H9 (cell line): ENCODE measurements around the gene ALKAL2. TPM values are rescaled to one million over a fixed set of nuclear protein-coding genes. Genes with fewer than 3 reads are reported as not detected.

Experiments used
- DNase-seq: peaks from one replicate; pipeline ENCODE4 v3.0.0-alpha.2; 2017
- H2AFZ ChIP-seq: one replicate; pipeline ENCODE4 v1.6.1; 2013; ENCODE audit warnings: mild to moderate bottlenecking, low read length, control low read depth, moderate library complexity
- H2AK5ac ChIP-seq: 2 replicates; pipeline ENCODE4 v1.6.1; 2013; ENCODE audit warnings: low read length, control low read depth, mixed read lengths; ENCODE audit not compliant: insufficient read length
- H2BK120ac ChIP-seq: one replicate; pipeline ENCODE4 v1.6.1; 2013; ENCODE audit warnings: low read depth, mild to moderate bottlenecking, low read length, control low read depth, inconsistent platforms; ENCODE audit not compliant: poor library complexity, severe bottlenecking
- H2BK12ac ChIP-seq: 2 replicates; pipeline ENCODE4 v1.6.1; 2013; ENCODE audit warnings: low read length, control low read depth, mixed read lengths, low read depth; ENCODE audit not compliant: insufficient read length
- H2BK15ac ChIP-seq: 2 replicates; pipeline ENCODE4 v1.6.1; 2013; ENCODE audit warnings: low read depth, low read length, control low read depth
- H2BK20ac ChIP-seq: one replicate; pipeline ENCODE4 v1.6.1; 2013; ENCODE audit warnings: low read depth, mild to moderate bottlenecking, low read length, control low read depth, inconsistent platforms; ENCODE audit not compliant: poor library complexity, severe bottlenecking
- H2BK5ac ChIP-seq: 2 replicates; pipeline ENCODE4 v1.6.1; 2013; ENCODE audit warnings: low read length, control low read depth, mixed read lengths; ENCODE audit not compliant: insufficient read length
- H3K14ac ChIP-seq: 2 replicates; pipeline ENCODE4 v1.6.1; 2013; ENCODE audit warnings: low read length, control low read depth; ENCODE audit not compliant: insufficient read depth
- H3K18ac ChIP-seq: 2 replicates; pipeline ENCODE4 v1.6.1; 2013; ENCODE audit warnings: low read depth, mild to moderate bottlenecking, mixed read lengths, low read length, control low read depth; ENCODE audit not compliant: insufficient read length
- H3K23ac ChIP-seq: 2 replicates; pipeline ENCODE4 v1.6.1; 2013; ENCODE audit warnings: low read length, control low read depth, mixed read lengths, low read depth; ENCODE audit not compliant: insufficient read length
- H3K23me2 ChIP-seq: 2 replicates; pipeline ENCODE4 v1.6.1; 2013; ENCODE audit warnings: low read depth, mild to moderate bottlenecking, mixed read lengths, low read length, control low read depth; ENCODE audit not compliant: insufficient read length, poor library complexity, severe bottlenecking
- H3K27ac ChIP-seq: 2 replicates; pipeline ENCODE4 v1.5.1; 2013; ENCODE audit warnings: low read length, control low read depth, mixed read lengths, low read depth; ENCODE audit not compliant: insufficient read length
- H3K27me3 ChIP-seq: 2 replicates; pipeline ENCODE4 v1.6.1; 2013; ENCODE audit warnings: low read length, control low read depth, inconsistent platforms; ENCODE audit not compliant: insufficient read depth
- H3K4ac ChIP-seq: 2 replicates; pipeline ENCODE4 v1.6.1; 2013; ENCODE audit warnings: low read depth, mild to moderate bottlenecking, control low read depth, inconsistent platforms, low read length, moderate library complexity
- H3K4me1 ChIP-seq: 2 replicates; pipeline ENCODE4 v1.6.1; 2013; ENCODE audit warnings: low read length, control low read depth, inconsistent platforms; ENCODE audit not compliant: insufficient read depth
- H3K4me2 ChIP-seq: 2 replicates; pipeline ENCODE4 v1.6.1; 2013; ENCODE audit warnings: low read length, control low read depth, mixed read lengths; ENCODE audit not compliant: insufficient read length, insufficient read depth
- H3K56ac ChIP-seq: 2 replicates; pipeline ENCODE4 v1.6.1; 2013; ENCODE audit warnings: low read depth, mild to moderate bottlenecking, mixed read lengths, low read length, control low read depth; ENCODE audit not compliant: insufficient read length
- H3K79me1 ChIP-seq: 2 replicates; pipeline ENCODE4 v1.6.1; 2013; ENCODE audit warnings: low read depth, mild to moderate bottlenecking, moderate library complexity, low read length, control low read depth, inconsistent platforms; ENCODE audit not compliant: insufficient read depth, poor library complexity, severe bottlenecking
- H3K79me2 ChIP-seq: 2 replicates; pipeline ENCODE4 v1.6.1; 2013; ENCODE audit warnings: low read length, control low read depth, inconsistent platforms; ENCODE audit not compliant: insufficient read depth
- H3K9ac ChIP-seq: 2 replicates; pipeline ENCODE4 v1.6.1; 2013; ENCODE audit warnings: low read length, control low read depth, mixed read lengths; ENCODE audit not compliant: insufficient read length; ENCODE audit errors: extremely low read depth
- H3K9me3 ChIP-seq: one replicate; pipeline ENCODE4 v1.6.1; 2013; ENCODE audit warnings: low read depth, low read length, inconsistent platforms; ENCODE audit not compliant: control insufficient read depth
- H3T11ph ChIP-seq: one replicate; pipeline ENCODE4 v1.6.1; 2013; ENCODE audit warnings: mild to moderate bottlenecking, low read length, control low read depth, inconsistent platforms
- H4K20me1 ChIP-seq: one replicate; pipeline ENCODE4 v1.6.1; 2013; ENCODE audit not compliant: control insufficient read depth, insufficient read length, insufficient read depth
- H4K5ac ChIP-seq: 2 replicates; pipeline ENCODE4 v1.6.1; 2013; ENCODE audit warnings: low read depth, mild to moderate bottlenecking, mixed read lengths, low read length, control low read depth; ENCODE audit not compliant: insufficient read length
- H4K8ac ChIP-seq: replicated peaks from 2 replicates; pipeline ENCODE4 v1.6.1; 2013; ENCODE audit warnings: low read length, control low read depth, mixed read lengths, low read depth; ENCODE audit not compliant: insufficient read length
- H4K91ac ChIP-seq: 2 replicates; pipeline ENCODE4 v1.6.1; 2013; ENCODE audit warnings: low read depth, mild to moderate bottlenecking, moderate library complexity, mixed read lengths, low read length, control low read depth; ENCODE audit not compliant: insufficient read length
- H3K27ac Mint-ChIP-seq, 3 experiments: 2 replicates in 2 of 3; 3 replicates in 1 of 3; pipeline ENCODE4 v1.8.0; 2020 to 2021; ENCODE audit warnings: mixed read lengths in 3 of 3, mild to moderate bottlenecking in 1 of 3, moderate library complexity in 1 of 3
- H3K27me3 Mint-ChIP-seq: 2 replicates; pipeline ENCODE4 v1.8.0; 2021; ENCODE audit warnings: low read depth, mild to moderate bottlenecking, moderate library complexity, mixed read lengths
- H3K36me3 Mint-ChIP-seq, 3 experiments: 2 replicates in 2 of 3; 3 replicates in 1 of 3; pipeline ENCODE4 v1.8.0; 2020 to 2021; ENCODE audit warnings: low read depth in 3 of 3, mixed read lengths in 3 of 3; ENCODE audit not compliant: insufficient read depth in 1 of 3
- H3K4me1 Mint-ChIP-seq, 2 experiments: 2 replicates each; pipeline ENCODE4 v1.8.0; 2020; ENCODE audit warnings: mixed read lengths in 2 of 2
- H3K4me3 Mint-ChIP-seq, 2 experiments: 2 replicates in 1 of 2; 3 replicates in 1 of 2; pipeline ENCODE4 v1.8.0; 2020 to 2021; ENCODE audit warnings: mild to moderate bottlenecking in 2 of 2, mixed read lengths in 2 of 2, moderate library complexity in 1 of 2
- H3K9me3 Mint-ChIP-seq, 2 experiments: 2 replicates in 1 of 2; 3 replicates in 1 of 2; pipeline ENCODE4 v1.8.0; 2020; ENCODE audit warnings: mild to moderate bottlenecking in 2 of 2, mixed read lengths in 2 of 2, moderate library complexity in 1 of 2
- WGBS: extraction: QIAGEN DNeasy Blood & Tissue Kit; methylation state at CpG from one replicate; pipeline ENCODE4 v1.1.7; 2013; ENCODE audit warnings: missing lambda C conversion rate, low lambda C conversion rate, mixed read lengths; ENCODE audit not compliant: insufficient read length; ENCODE audit errors: extremely low coverage; 5-methylcytosine and 5-hydroxymethylcytosine counted together
- total RNA-seq: library from RNA; stranded (reverse); gene quantifications from 2 replicates; pipeline ENCODE4 v1.2.1, GENCODE V29; 2021
- TF ChIP-seq, protein P1 (sequence below): fragments of 200-600 bp; sonication (generic); conservative IDR thresholded peaks from 3 replicates; pipeline ENCODE4 v1.8.0; 2021; ENCODE audit warnings: antibody characterized with exemption, mild to moderate bottlenecking

ALKAL2 gene
- total RNA-seq, 1 experiment from 2014 or later, result 0.48 TPM

DNA sequence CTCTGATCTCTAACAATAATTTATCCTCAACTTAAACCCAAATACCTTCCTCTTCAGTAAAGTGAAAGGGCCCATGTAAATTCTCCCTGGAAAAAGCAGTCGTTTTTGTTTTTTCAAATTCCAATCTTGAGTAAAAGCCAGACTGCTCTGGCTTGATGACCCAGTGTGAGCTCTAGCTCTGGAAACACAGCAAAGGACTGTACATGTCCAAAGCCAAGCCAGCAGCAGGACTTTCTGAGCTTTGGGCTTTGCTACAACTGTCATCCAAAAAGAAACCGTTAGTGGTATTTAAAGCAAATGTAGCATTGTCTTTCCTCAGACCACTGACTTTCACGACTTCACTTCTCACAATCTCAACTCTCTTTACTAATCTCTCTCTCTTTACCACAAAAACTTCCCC is 49.5 kb downstream of the ALKAL2 start:
- no peaks in the 10 kb centered on the region for H3K79me2 ChIP-seq
- peak overlapping the region in 1 of 3 experiments; percentile 72; a peak in 3 of 7 replicates for H3K27ac Mint-ChIP-seq
- no peak overlapping the region for H3K4me2 ChIP-seq
- no peak overlapping the region for H3K4me3 Mint-ChIP-seq
- no peak overlapping the region for H3K9ac ChIP-seq
- H4K20me1 ChIP-seq, result no peaks in the 10 kb centered on the region
- H3K56ac ChIP-seq, result no peak overlapping the region
- peaks cover 18 to 26% (median 22%) of the 10 kb centered on the region in 3 experiments for H3K36me3 Mint-ChIP-seq
- H3K4me1 Mint-ChIP-seq, result peaks cover 7 to 17% of the 10 kb centered on the region in 2 experiments
- H2BK15ac ChIP-seq, result no peak overlapping the region
- H4K5ac ChIP-seq, result no peak overlapping the region
- H3K4ac ChIP-seq, result no peak overlapping the region
- no peak overlapping the region for H2BK12ac ChIP-seq
- 100% methylated on average over 1 of the region's 3 CpGs for WGBS
- H2BK20ac ChIP-seq, result no peak overlapping the region
- no peaks in the 10 kb centered on the region for H3K23me2 ChIP-seq
- no peak overlapping the region for H4K8ac ChIP-seq
- H3K23ac ChIP-seq, result no peak overlapping the region
- H3K9me3 ChIP-seq, result no peaks in the 10 kb centered on the region
- no peaks in the 10 kb centered on the region; the same call in 1 of the 2 replicates for H3K27me3 Mint-ChIP-seq
- no peak overlapping the region for H2BK5ac ChIP-seq
- TF ChIP-seq, protein P1, sequence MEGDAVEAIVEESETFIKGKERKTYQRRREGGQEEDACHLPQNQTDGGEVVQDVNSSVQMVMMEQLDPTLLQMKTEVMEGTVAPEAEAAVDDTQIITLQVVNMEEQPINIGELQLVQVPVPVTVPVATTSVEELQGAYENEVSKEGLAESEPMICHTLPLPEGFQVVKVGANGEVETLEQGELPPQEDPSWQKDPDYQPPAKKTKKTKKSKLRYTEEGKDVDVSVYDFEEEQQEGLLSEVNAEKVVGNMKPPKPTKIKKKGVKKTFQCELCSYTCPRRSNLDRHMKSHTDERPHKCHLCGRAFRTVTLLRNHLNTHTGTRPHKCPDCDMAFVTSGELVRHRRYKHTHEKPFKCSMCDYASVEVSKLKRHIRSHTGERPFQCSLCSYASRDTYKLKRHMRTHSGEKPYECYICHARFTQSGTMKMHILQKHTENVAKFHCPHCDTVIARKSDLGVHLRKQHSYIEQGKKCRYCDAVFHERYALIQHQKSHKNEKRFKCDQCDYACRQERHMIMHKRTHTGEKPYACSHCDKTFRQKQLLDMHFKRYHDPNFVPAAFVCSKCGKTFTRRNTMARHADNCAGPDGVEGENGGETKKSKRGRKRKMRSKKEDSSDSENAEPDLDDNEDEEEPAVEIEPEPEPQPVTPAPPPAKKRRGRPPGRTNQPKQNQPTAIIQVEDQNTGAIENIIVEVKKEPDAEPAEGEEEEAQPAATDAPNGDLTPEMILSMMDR, result no peak
- no peaks in the 10 kb centered on the region for H3K4me1 ChIP-seq
- no peak for DNase-seq
- no peak overlapping the region for H2AFZ ChIP-seq
- H3K79me1 ChIP-seq, result no peaks in the 10 kb centered on the region
- H3K27me3 ChIP-seq, result no peaks in the 10 kb centered on the region
- H4K91ac ChIP-seq, result no peak overlapping the region
- no peak overlapping the region for H3T11ph ChIP-seq
- no peak overlapping the region for H3K27ac ChIP-seq
- H2AK5ac ChIP-seq, result no peak overlapping the region
- no peak overlapping the region for H3K14ac ChIP-seq
- H2BK120ac ChIP-seq, result no peak overlapping the region
- no peak overlapping the region for H3K18ac ChIP-seq
- H3K9me3 Mint-ChIP-seq, result peaks cover 0 to 2% of the 10 kb centered on the region in 2 experiments; a peak in 2 of 5 replicates
